Liver (tissue), 9 donors: ENCODE data around the gene NOXRED1. TPM values are rescaled to one million over a fixed set of nuclear protein-coding genes. Genes with fewer than 3 reads are reported as not detected.

Experiments used
- DNase-seq: peaks from one replicate; pipeline ENCODE4 v3.0.0-alpha.2; 2017; ENCODE audit warnings: low spot score
- H3K27ac ChIP-seq, 2 donors: one replicate each; pipeline ENCODE4 v1.7.0; 2013; ENCODE audit warnings: inconsistent platforms in 2 of 2, low read length in 2 of 2, control low read depth in 1 of 2, low read depth in 1 of 2, mild to moderate bottlenecking in 1 of 2
- H3K27me3 ChIP-seq, 4 donors: one replicate each; pipeline versions ENCODE4 v1.6.1 to v1.7.0; 2013; ENCODE audit warnings: low read length in 3 of 4, inconsistent platforms in 1 of 4, mild to moderate bottlenecking in 1 of 4, moderate library complexity in 1 of 4; ENCODE audit not compliant: control insufficient read depth in 4 of 4, insufficient read depth in 4 of 4
- H3K36me3 ChIP-seq, 4 donors: one replicate each; pipeline versions ENCODE4 v1.6.1 to v1.7.0; 2013; ENCODE audit warnings: low read length in 3 of 4, mild to moderate bottlenecking in 3 of 4, low read depth in 1 of 4, moderate library complexity in 1 of 4; ENCODE audit not compliant: control insufficient read depth in 4 of 4, insufficient read depth in 3 of 4
- H3K4me1 ChIP-seq, 4 donors: one replicate each; pipeline versions ENCODE4 v1.6.1 to v1.7.0; 2013; ENCODE audit warnings: low read length in 3 of 4, mild to moderate bottlenecking in 3 of 4, moderate library complexity in 1 of 4; ENCODE audit not compliant: control insufficient read depth in 4 of 4, insufficient read depth in 4 of 4
- H3K4me3 ChIP-seq, 3 donors: one replicate each; pipeline versions ENCODE4 v1.6.1 to v1.7.0; 2013; ENCODE audit warnings: low read length in 3 of 3, control low read depth in 1 of 3, low read depth in 1 of 3, mild to moderate bottlenecking in 1 of 3
- H3K9ac ChIP-seq, 2 donors: one replicate each; pipeline ENCODE4 v1.7.0; 2013; ENCODE audit warnings: low read length in 2 of 2, mild to moderate bottlenecking in 2 of 2, moderate library complexity in 2 of 2, control low read depth in 1 of 2, low read depth in 1 of 2
- H3K9me3 ChIP-seq, 4 donors: one replicate each; pipeline versions ENCODE4 v1.6.1 to v1.7.0; 2013; ENCODE audit warnings: low read length in 3 of 4; ENCODE audit not compliant: control insufficient read depth in 4 of 4
- ATF3 ChIP-seq: IDR thresholded peaks from 2 replicates; pipeline ENCODE4 v1.6.1; 2016; ENCODE audit warnings: antibody characterized with exemption
- CTCF ChIP-seq: fragments of 150-350 bp; IDR thresholded peaks from 2 replicates; pipeline ENCODE4 v1.5.1; 2017; ENCODE audit warnings: improper control_type of control experiment, low read depth, low read length; ENCODE audit not compliant: missing input control
- EGR1 ChIP-seq, 2 donors: IDR thresholded peaks; 2 replicates each; pipeline ENCODE4 v1.6.1; 2016 to 2018; ENCODE audit warnings: antibody characterized with exemption in 2 of 2, low read depth in 2 of 2
- FOXA2 ChIP-seq: IDR thresholded peaks from 2 replicates; pipeline ENCODE4 v1.6.1; 2016; ENCODE audit warnings: antibody characterized with exemption
- HNF4A ChIP-seq, 2 donors: conservative IDR thresholded peaks; 2 replicates each; pipeline ENCODE4 v1.6.1; 2016; ENCODE audit warnings: antibody characterized with exemption in 2 of 2, mild to moderate bottlenecking in 2 of 2
- HNF4G ChIP-seq: IDR thresholded peaks from 2 replicates; pipeline ENCODE4 v1.6.1; 2016; ENCODE audit warnings: antibody characterized with exemption
- JUND ChIP-seq, 2 donors: IDR thresholded peaks; 2 replicates each; pipeline ENCODE4 v1.6.1; 2016; ENCODE audit warnings: antibody characterized with exemption in 2 of 2
- MAX ChIP-seq: IDR thresholded peaks from 2 replicates; pipeline ENCODE4 v1.6.1; 2016; ENCODE audit warnings: antibody characterized with exemption
- NR2F2 ChIP-seq: IDR thresholded peaks from 2 replicates; pipeline ENCODE4 v1.6.1; 2016; ENCODE audit warnings: antibody characterized with exemption
- RAD21 ChIP-seq, 2 donors: IDR thresholded peaks; 2 replicates each; pipeline ENCODE4 v1.6.1; 2016; ENCODE audit warnings: antibody characterized with exemption in 2 of 2, mild to moderate bottlenecking in 2 of 2
- REST ChIP-seq: IDR thresholded peaks from 2 replicates; pipeline ENCODE4 v1.6.1; 2016; ENCODE audit warnings: antibody characterized with exemption, mild to moderate bottlenecking
- SP1 ChIP-seq: IDR thresholded peaks from 2 replicates; pipeline ENCODE4 v1.6.1; 2018; ENCODE audit warnings: antibody characterized with exemption, mild to moderate bottlenecking
- TAF1 ChIP-seq: conservative IDR thresholded peaks from 2 replicates; pipeline ENCODE4 v1.6.1; 2016; ENCODE audit warnings: antibody characterized with exemption, mild to moderate bottlenecking
- ZBTB33 ChIP-seq: IDR thresholded peaks from 2 replicates; pipeline ENCODE4 v1.6.1; 2016; ENCODE audit warnings: antibody characterized with exemption
- WGBS: extraction: QIAGEN DNeasy Blood & Tissue Kit; methylation state at CpG from one replicate; pipeline ENCODE4 v1.1.7; 2013; 5-methylcytosine and 5-hydroxymethylcytosine counted together
- polyA plus RNA-seq, 2 donors: library from polyadenylated mRNA; stranded (reverse) in 1 of 2; unstranded in 1 of 2; fragments of 200-250 nt in 1 of 2; fragments of >200 nt in 1 of 2; fragmentation: Nextera tagmentation in 1 of 2; extraction: Ambion mirVana in 1 of 2; gene quantifications; one replicate each; pipeline versions ENCODE4 v1.2.1 to v1.2.3, GENCODE V29; 2013 to 2015
- total RNA-seq, 2 donors: library from RNA; depleted of rRNA; stranded (reverse); fragments of >200 nt; gene quantifications; one replicate each; pipeline ENCODE4 v1.2.3, GENCODE V29; 2014
- donor health status: healthy.
- donor health status: healthy.
- donor health status: healthy.
- donor health status: healthy.
- donor health status: healthy.

NOXRED1 gene
- total and polyA plus RNA-seq, 4 donors: 0.06 to 0.50 (median 0.30) TPM

GRCh38 chr14:77459072-77459723, 35.9 kb upstream of the NOXRED1 start:
- peak overlapping the region; percentile 68 to 90 (median 88) for H3K4me3 ChIP-seq
- no peaks in the 10 kb centered on the region for H3K9me3 ChIP-seq
- WGBS: 50% methylated on average over 13 of the region's 13 CpGs
- TF ChIP-seq ATF3 (no peak), JUND (IDR thresholded peaks at IDR 0.05) (no peak), RAD21 (IDR thresholded peaks at IDR 0.05) (peak; percentile 49 to 68), ZBTB33 (no peak), HNF4A (conservative IDR thresholded peaks at IDR 0.05) (no peak), SP1 (no peak), CTCF (peak; percentile 25), EGR1 (IDR thresholded peaks at IDR 0.05; ENCODE audit: low read depth in 2 of 2) (no peak), NR2F2 (no peak), REST (no peak), TAF1 (no peak), MAX (no peak), HNF4G (no peak), FOXA2 (no peak)
- H3K9ac ChIP-seq: peak overlapping the region; percentile 79 to 99
- peaks cover 7 to 40% (median 34%) of the 10 kb centered on the region in 4 donors for H3K36me3 ChIP-seq
- peak; percentile 56 for DNase-seq
- no peak overlapping the region for H3K27ac ChIP-seq
- peaks cover 0 to 30% (median 16%) of the 10 kb centered on the region in 4 donors for H3K4me1 ChIP-seq
- no peaks in the 10 kb centered on the region for H3K27me3 ChIP-seq
